NCI-H1092 (cell line): Measurements from ENCODE around the gene CHCHD6.

Experiments
- DNase-seq: peaks from one replicate; lab custom pipeline; 2025; lab: John Stamatoyannopoulos, UW

CHCHD6 gene

GRCh38 chr3:126922466-126922865, 218.4 kb downstream of the CHCHD6 start:
- no peak for DNase-seq

- no peak for DNase-seq
Observed at GRCh38 chr3:126923423-126923822, 219.4 kb downstream of the CHCHD6 start.

- DNase-seq, result no peak
Observed at GRCh38 chr3:126923895-126924294, 219.9 kb downstream of the CHCHD6 start.

- DNase-seq, result no peak
Observed at GRCh38 chr3:126924458-126924857, 220.4 kb downstream of the CHCHD6 start.

GRCh38 chr3:126925411-126926171, 221.6 kb downstream of the CHCHD6 start:
- no peak for DNase-seq

GRCh38 chr3:126926684-126927400, 222.8 kb downstream of the CHCHD6 start:
- no peak for DNase-seq

- no peak for DNase-seq
Observed at GRCh38 chr3:126927401-126927750, 223.3 kb downstream of the CHCHD6 start.

GRCh38 chr3:126927846-126928245, 223.8 kb downstream of the CHCHD6 start:
- DNase-seq, result no peak

- no peak for DNase-seq
Observed at GRCh38 chr3:126928921-126929474, 225.0 kb downstream of the CHCHD6 start.

GRCh38 chr3:126930936-126931600, 227.0 kb downstream of the CHCHD6 start:
- DNase-seq, result no peak

- no peak for DNase-seq
Observed at GRCh38 chr3:126931806-126932187, 227.8 kb downstream of the CHCHD6 start.

GRCh38 chr3:126932188-126932931, 228.3 kb downstream of the CHCHD6 start:
- no peak for DNase-seq

- DNase-seq, result no peak
Observed at GRCh38 chr3:126934031-126934531, 230.0 kb downstream of the CHCHD6 start.

GRCh38 chr3:126934991-126935390, 231.0 kb downstream of the CHCHD6 start:
- DNase-seq, result no peak

- no peak for DNase-seq
Observed at GRCh38 chr3:126935756-126936509, 231.9 kb downstream of the CHCHD6 start.

- peak; percentile 19 for DNase-seq
Observed at GRCh38 chr3:126936853-126937425, 232.9 kb downstream of the CHCHD6 start.

- DNase-seq, result no peak
Observed at GRCh38 chr3:126937533-126937932, 233.5 kb downstream of the CHCHD6 start.

- DNase-seq, result peak; percentile 40
Observed at GRCh38 chr3:126937973-126938372, 233.9 kb downstream of the CHCHD6 start.

- DNase-seq, result no peak
Observed at GRCh38 chr3:126938520-126939337, 234.7 kb downstream of the CHCHD6 start.

GRCh38 chr3:126939338-126939718, 235.3 kb downstream of the CHCHD6 start:
- DNase-seq, result no peak
